Transverse colon (tissue), 3 donors: ENCODE measurements around the gene SSBP2.

Source experiments
- CTCF ChIP-seq, 5 experiments: fragments of 200-600 bp in 3 of 5; fragments of 450-650 bp in 2 of 5; sonication (generic) in 3 of 5; IDR thresholded peaks; 1 replicate in 2 of 5; 2 replicates in 3 of 5; pipeline ENCODE4 v1.5.1; 2016 to 2017; ENCODE audit warnings: antibody characterized with exemption in 5 of 5, inconsistent platforms in 3 of 5, mild to moderate bottlenecking in 2 of 5, moderate library complexity in 1 of 5
- POLR2A ChIP-seq: fragments of 450-650 bp; IDR thresholded peaks from one replicate; pipeline ENCODE4 v1.6.1; 2016; ENCODE audit warnings: antibody characterized with exemption, mild to moderate bottlenecking, moderate library complexity

GRCh38 chr5:81726297-81726696 lies 24.6 kb downstream of the SSBP2 start:
- TF ChIP-seq CTCF (IDR thresholded peaks at IDR 0.05) = no peak
- TF ChIP-seq POLR2A = no peak
